Fibroblast of villous mesenchyme (primary cell): ENCODE data around the gene ADGRG7. TPM values are rescaled to one million over a fixed set of nuclear protein-coding genes. Genes with fewer than 3 reads are reported as not detected.

Experiments used
- DNase-seq: peaks from one replicate; pipeline ENCODE4 v3.0.0-alpha.2; 2010; ENCODE audit warnings: low read depth
- H3K4me3 ChIP-seq: 2 replicates; pipeline ENCODE4 v1.5.1; 2011; ENCODE audit warnings: low read depth, mild to moderate bottlenecking, low read length
- total RNA-seq: library from RNA; depleted of rRNA; stranded (reverse); fragments of >200 nt; gene quantifications from 2 replicates; pipeline ENCODE4 v1.2.3, GENCODE V29; 2012
- TF ChIP-seq, protein P1 (sequence below): IDR thresholded peaks from 2 replicates; pipeline ENCODE4 v1.5.1; 2012; ENCODE audit warnings: low read depth, mild to moderate bottlenecking, low read length; ENCODE audit not compliant: insufficient read depth

The ADGRG7 gene
- total RNA-seq, 1 donor = not detected

DNA sequence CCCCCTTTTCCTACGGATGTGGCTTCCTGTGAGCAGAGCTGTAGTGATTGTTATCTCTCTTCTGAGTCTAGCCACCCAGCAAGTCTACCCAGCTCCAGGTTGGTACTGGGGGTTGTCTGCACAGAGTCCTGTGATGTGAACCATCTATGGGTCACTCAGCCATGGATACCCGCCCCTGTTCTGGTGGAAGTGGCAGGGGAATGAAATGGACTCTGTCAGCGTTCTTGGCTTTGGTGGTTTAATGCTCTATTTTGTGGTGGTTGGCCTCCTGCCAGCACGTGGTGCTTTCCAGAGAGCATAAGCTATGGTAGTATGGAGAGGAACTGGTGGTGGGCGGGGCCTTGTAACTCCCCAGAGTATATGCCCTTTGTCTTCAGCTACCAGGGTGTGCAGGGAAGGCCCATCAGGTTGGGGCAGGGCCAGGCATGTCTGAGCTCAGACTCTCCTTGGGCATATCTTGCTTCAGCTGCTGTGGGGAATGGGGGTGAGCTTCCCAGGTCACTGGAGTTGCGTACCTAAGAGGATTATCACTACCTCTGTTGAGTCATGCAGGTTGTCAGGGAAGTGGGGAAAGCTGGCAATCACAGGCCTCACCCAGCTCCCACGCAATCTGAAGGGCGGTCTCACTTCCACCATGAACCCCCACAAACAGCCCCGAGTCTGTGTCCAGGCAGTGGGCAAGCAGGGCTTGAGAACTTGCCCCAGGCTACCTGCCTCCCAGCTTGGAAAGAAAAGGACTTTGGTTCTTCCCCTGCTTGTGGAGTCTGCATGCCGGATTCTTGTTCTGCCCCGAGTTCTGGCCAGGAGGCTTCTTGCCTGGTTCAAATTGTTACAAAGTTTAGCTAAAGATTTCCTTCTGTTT lies 9.0 kb upstream of the ADGRG7 start:
- TF ChIP-seq, protein P1, sequence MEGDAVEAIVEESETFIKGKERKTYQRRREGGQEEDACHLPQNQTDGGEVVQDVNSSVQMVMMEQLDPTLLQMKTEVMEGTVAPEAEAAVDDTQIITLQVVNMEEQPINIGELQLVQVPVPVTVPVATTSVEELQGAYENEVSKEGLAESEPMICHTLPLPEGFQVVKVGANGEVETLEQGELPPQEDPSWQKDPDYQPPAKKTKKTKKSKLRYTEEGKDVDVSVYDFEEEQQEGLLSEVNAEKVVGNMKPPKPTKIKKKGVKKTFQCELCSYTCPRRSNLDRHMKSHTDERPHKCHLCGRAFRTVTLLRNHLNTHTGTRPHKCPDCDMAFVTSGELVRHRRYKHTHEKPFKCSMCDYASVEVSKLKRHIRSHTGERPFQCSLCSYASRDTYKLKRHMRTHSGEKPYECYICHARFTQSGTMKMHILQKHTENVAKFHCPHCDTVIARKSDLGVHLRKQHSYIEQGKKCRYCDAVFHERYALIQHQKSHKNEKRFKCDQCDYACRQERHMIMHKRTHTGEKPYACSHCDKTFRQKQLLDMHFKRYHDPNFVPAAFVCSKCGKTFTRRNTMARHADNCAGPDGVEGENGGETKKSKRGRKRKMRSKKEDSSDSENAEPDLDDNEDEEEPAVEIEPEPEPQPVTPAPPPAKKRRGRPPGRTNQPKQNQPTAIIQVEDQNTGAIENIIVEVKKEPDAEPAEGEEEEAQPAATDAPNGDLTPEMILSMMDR = no peak
- H3K4me3 ChIP-seq = no peak overlapping the region
- no peak for DNase-seq

GRCh38 chr3:100602506-100603444 lies 6.6 kb upstream of the ADGRG7 start:
- TF ChIP-seq, protein P1 = no peak
- peak; percentile 29 for DNase-seq
- no peak overlapping the region for H3K4me3 ChIP-seq

GRCh38 chr3:100603469-100603868 lies 5.9 kb upstream of the ADGRG7 start:
- TF ChIP-seq, protein P1 = peak; percentile 68
- DNase-seq = peak; percentile 42
- no peak overlapping the region for H3K4me3 ChIP-seq

DNA sequence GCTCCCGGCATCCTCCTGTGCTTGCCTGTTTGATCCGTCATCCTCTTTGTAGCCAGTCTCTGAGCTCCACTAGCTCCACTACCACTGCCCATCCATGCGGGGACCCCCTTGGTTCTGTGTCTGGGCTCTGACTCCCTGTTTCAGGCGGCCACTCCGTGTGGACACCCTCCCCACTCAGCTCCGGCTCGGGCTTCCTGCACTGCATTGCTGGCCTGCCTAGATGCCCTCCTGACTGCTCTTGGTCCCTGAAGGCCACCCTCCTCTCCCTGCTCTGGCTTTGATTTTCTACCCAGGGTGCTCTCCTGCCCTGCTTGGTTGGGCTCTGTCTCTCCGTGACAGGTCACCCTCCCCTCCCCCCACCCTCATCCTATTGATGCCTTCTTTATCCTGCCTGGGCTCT lies 4.0 kb upstream of the ADGRG7 start:
- TF ChIP-seq, protein P1 = no peak
- H3K4me3 ChIP-seq = no peak overlapping the region
- DNase-seq = no peak

- no peak for DNase-seq
Measured at GRCh38 chr3:100606894-100607512, 2.4 kb upstream of the ADGRG7 start.

GRCh38 chr3:100609963-100610362 lies 562 bp downstream of the ADGRG7 start:
- TF ChIP-seq, protein P1 = no peak
- no peak overlapping the region for H3K4me3 ChIP-seq
- DNase-seq = no peak

More at GRCh38 chr3:100606894-100607512, 2.4 kb upstream of the ADGRG7 start:
- TF ChIP-seq, protein P1 = no peak
- H3K4me3 ChIP-seq = no peak overlapping the region
